Endothelial cell of umbilical vein (primary cell): Measurements from ENCODE around the gene PRPF40B. TPM values are rescaled to one million over a fixed set of nuclear protein-coding genes. Genes with fewer than 3 reads are reported as not detected.

Experiments
- BruUV-seq: library from RNA; stranded (reverse); fragments of 400-500 nt; replicated peaks from 2 replicates; lab custom pipeline; 2021; lab: Mats Ljungman, UMichigan
- CTCF ChIA-PET: fragments of 300-600, 350-600 bp; sonication (Branson Sonifier 250); formaldehyde crosslinking; loops from one replicate; lab custom pipeline; 2021; ENCODE audit warnings: antibody characterized with exemption, inconsistent platforms; lab: Charles Lee
- POLR2A ChIA-PET: fragments of 300-600, 350-600 bp; sonication (Branson Sonifier 250); formaldehyde crosslinking; loops from one replicate; lab custom pipeline; 2021; ENCODE audit warnings: antibody characterized with exemption, inconsistent platforms; lab: Charles Lee
- DNase-seq: peaks from one replicate; pipeline ENCODE4 v3.0.0-alpha.2; 2011; ENCODE audit warnings: low read depth, low spot score
- FAIRE-seq: peaks from 2 replicates; lab custom pipeline; 2011; peaks lifted over from hg19 to GRCh38; lab: Jason Lieb, UNC
- H2AFZ ChIP-seq: 2 replicates; pipeline ENCODE4 v1.6.0; 2012; ENCODE audit warnings: low read depth, low read length, control low read depth, inconsistent platforms
- H3K27ac ChIP-seq: 2 replicates; pipeline ENCODE4 v1.5.1; 2011; ENCODE audit warnings: low read depth, mild to moderate bottlenecking, control low read depth, low read length, moderate library complexity; ENCODE audit not compliant: insufficient read depth
- H3K27me3 ChIP-seq, 2 experiments: 2 replicates each; pipeline versions ENCODE4 v1.6.0 to v1.6.1; 2011; ENCODE audit warnings: low read length in 2 of 2, mixed read lengths in 1 of 2; ENCODE audit not compliant: control insufficient read depth in 2 of 2, insufficient read depth in 2 of 2
- H3K36me3 ChIP-seq, 2 experiments: 2 replicates in 1 of 2; 3 replicates in 1 of 2; pipeline ENCODE4 v1.5.1; 2011; ENCODE audit warnings: low read length in 2 of 2, mild to moderate bottlenecking in 1 of 2, moderate library complexity in 1 of 2; ENCODE audit not compliant: control insufficient read depth in 2 of 2, insufficient read depth in 2 of 2; ENCODE audit errors: extremely low read depth in 1 of 2
- H3K4me1 ChIP-seq: 3 replicates; pipeline ENCODE4 v1.5.1; 2011; ENCODE audit warnings: mild to moderate bottlenecking, low read length; ENCODE audit not compliant: control insufficient read depth, insufficient read depth; ENCODE audit errors: extremely low read depth
- H3K4me2 ChIP-seq: 2 replicates; pipeline ENCODE4 v1.6.1; 2011; ENCODE audit warnings: low read length, control low read depth, mixed read lengths; ENCODE audit not compliant: insufficient read depth
- H3K4me3 ChIP-seq, 3 experiments: fragments of 200-600 bp in 1 of 3; sonication (generic), shearing (Covaris generic) in 1 of 3; replicated peaks in 1 of 3; 2 replicates each; pipeline ENCODE4 v1.5.1; 2011 to 2016; ENCODE audit warnings: control low read depth in 3 of 3, low read length in 3 of 3, mild to moderate bottlenecking in 2 of 3, inconsistent platforms in 1 of 3, low read depth in 1 of 3, moderate library complexity in 1 of 3; ENCODE audit not compliant: insufficient read depth in 1 of 3
- H3K79me2 ChIP-seq: 2 replicates; pipeline ENCODE4 v1.6.0; 2012; ENCODE audit warnings: low read length, inconsistent platforms; ENCODE audit not compliant: control insufficient read depth, insufficient read depth
- H3K9ac ChIP-seq: replicated peaks from 2 replicates; pipeline ENCODE3; 2011; ENCODE audit warnings: low read length, control low read depth; ENCODE audit not compliant: insufficient read depth; ENCODE audit errors: extremely low read depth
- H3K9me1 ChIP-seq: replicated peaks from 3 replicates; pipeline ENCODE4 v1.6.0; 2011; ENCODE audit warnings: mild to moderate bottlenecking, low read length; ENCODE audit not compliant: control insufficient read depth, insufficient read depth; ENCODE audit errors: extremely low read depth
- H3K9me3 ChIP-seq: replicated peaks from 2 replicates; pipeline ENCODE4 v1.5.1; 2012; ENCODE audit warnings: low read length, inconsistent platforms; ENCODE audit not compliant: control insufficient read depth, insufficient read depth
- H4K20me1 ChIP-seq: replicated peaks from 2 replicates; pipeline ENCODE3; 2011; ENCODE audit warnings: mild to moderate bottlenecking, low read length; ENCODE audit not compliant: control insufficient read depth, insufficient read depth; ENCODE audit errors: extremely low read depth
- EZH2 ChIP-seq: IDR thresholded peaks from 2 replicates; pipeline ENCODE4 v1.6.1; 2012; ENCODE audit warnings: borderline replicate concordance, low read depth, mild to moderate bottlenecking, moderate library complexity, low read length, inconsistent platforms; ENCODE audit not compliant: severe bottlenecking
- FOS ChIP-seq: IDR thresholded peaks from 2 replicates; pipeline ENCODE4 v1.6.1; 2011; ENCODE audit warnings: mild to moderate bottlenecking, low read length, moderate library complexity, borderline replicate concordance; ENCODE audit not compliant: insufficient read depth
- GATA2 ChIP-seq: IDR thresholded peaks from 2 replicates; pipeline ENCODE4 v1.7.0; 2011; ENCODE audit warnings: low read depth, mild to moderate bottlenecking, moderate library complexity, mixed read lengths, low read length; ENCODE audit not compliant: insufficient read length, insufficient read depth
- JUN ChIP-seq: IDR thresholded peaks from 2 replicates; pipeline ENCODE4 v1.6.1; 2011; ENCODE audit warnings: borderline replicate concordance, low read depth; ENCODE audit not compliant: insufficient read length, insufficient read depth
- MAX ChIP-seq: IDR thresholded peaks from 2 replicates; pipeline ENCODE4 v1.6.1; 2011; ENCODE audit not compliant: insufficient read depth, insufficient read length
- MYC ChIP-seq: IDR thresholded peaks from one replicate; pipeline ENCODE4 v1.6.1; 2011; ENCODE audit warnings: mild to moderate bottlenecking, low read depth, low read length
- dilution Hi-C: fragments of 300-500 bp; cut with MboI; formaldehyde crosslinking; loops from one replicate; pipeline ENCODE4 v1.15.0; 2019; ENCODE audit warnings: low sequenced_read_pairs; ENCODE audit not compliant: extremely low pct_ligation_motif_present
- intact Hi-C: fragments of 100-400 bp; cut with micrococcal nuclease; formaldehyde crosslinking; loops from one replicate; pipeline ENCODE4 v1.10.0; 2022
- polyA plus RNA-seq, 4 experiments: library from polyadenylated mRNA; depleted of rRNA in 3 of 4; stranded (reverse) in 3 of 4; unstranded in 1 of 4; fragments of >200 nt; gene quantifications; 2 replicates each; pipeline versions ENCODE4 v1.2.1 to v1.2.3, GENCODE V29; 2011 to 2012; ENCODE audit warnings: missing spikeins in 1 of 4
- total RNA-seq: library from RNA; stranded (reverse); gene quantifications from 2 replicates; pipeline ENCODE4 v1.2.3, GENCODE V29; 2021

Gene PRPF40B
- total and polyA plus RNA-seq, 2 donors (not counting 3 experiments of a cell fraction or from before 2014, with no cell fraction given), result 5.4 to 9.9 TPM

DNA sequence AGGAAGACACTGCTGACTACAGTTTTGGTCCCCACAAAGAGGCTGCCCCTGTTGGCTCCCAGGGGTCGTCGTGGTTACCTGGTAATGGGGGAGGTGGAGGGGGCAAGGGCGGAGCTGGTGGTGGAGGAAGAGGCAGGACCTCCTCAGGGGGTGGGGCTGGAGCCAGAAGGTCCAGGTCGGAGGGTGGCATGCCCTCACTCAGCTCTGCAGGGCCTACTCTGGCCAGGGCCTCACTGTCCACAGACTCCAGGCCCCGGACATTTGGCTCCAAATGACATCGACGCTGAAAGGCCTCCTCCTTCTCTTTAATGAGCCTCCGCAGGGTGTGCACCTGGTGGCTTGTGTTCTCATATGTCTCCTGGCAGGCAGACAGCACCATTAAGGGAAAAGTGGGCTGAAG is 28.5 kb downstream of the PRPF40B start:
- Histone ChIP-seq H3K27me3 (no peaks in the 10 kb centered on the region), H3K9me3 (no peaks in the 10 kb centered on the region), H2AFZ (no peak overlapping the region), H3K79me2 (no peaks in the 10 kb centered on the region), H3K4me1 (peaks cover 42% of the 10 kb centered on the region), H3K4me2 (no peak overlapping the region), H3K27ac (no peak overlapping the region), H4K20me1 (no peaks in the 10 kb centered on the region), H3K4me3 (no peak overlapping the region), H3K36me3 (peaks cover 35 to 58% of the 10 kb centered on the region in 2 experiments), H3K9me1 (no peaks in the 10 kb centered on the region), H3K9ac (no peak overlapping the region)
- dilution Hi-C loops, result no loop called here
- DNase-seq (no peak), FAIRE-seq (no peak)
- TF ChIP-seq JUN, result no peak
- TF ChIP-seq FOS, result no peak
- BruUV-seq, result no TSS peak
- intact Hi-C loops, result no loop called here
- POLR2A ChIA-PET, result interaction anchor here (1.2 kb wide), 1 partner anchor 11 kb away, joined by 3 read pairs; no protein-coding TSS in a partner anchor
- CTCF ChIA-PET, result no interaction called here

DNA sequence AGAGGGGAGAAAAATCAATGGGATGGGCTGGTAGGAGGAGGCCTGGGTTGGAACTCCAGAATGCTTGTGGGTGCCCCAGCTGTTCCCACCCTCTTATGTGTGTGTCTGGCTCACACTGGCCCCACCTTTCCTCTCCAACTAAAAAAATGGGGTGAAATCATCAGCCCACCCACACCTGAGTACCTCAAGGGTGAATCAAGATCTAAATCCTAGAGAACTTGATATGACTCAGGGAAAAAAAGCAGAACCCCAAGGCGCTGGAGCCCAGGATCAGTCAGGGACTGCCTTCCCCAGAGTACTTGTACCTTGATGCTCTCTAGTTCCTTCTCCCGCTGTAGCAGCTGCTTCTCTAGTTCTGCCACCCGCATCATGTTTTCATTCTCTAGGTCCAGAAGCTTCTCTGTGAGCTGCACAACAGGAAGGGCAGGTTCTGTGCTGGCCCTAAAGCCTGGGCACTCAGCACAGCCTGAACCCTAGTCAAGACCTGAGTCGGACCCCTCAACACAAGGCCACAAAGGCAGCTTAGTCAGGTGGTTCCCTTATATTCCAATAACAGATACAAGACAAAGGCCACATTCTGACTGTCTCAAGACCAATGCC is 29.7 kb downstream of the PRPF40B start:
- Histone ChIP-seq H3K27me3 (no peaks in the 10 kb centered on the region), H3K9ac (no peak overlapping the region), H3K27ac (no peak overlapping the region), H3K4me3 (no peak overlapping the region), H3K4me2 (no peak overlapping the region), H3K9me1 (no peaks in the 10 kb centered on the region), H3K79me2 (no peaks in the 10 kb centered on the region), H3K9me3 (no peaks in the 10 kb centered on the region), H3K36me3 (peaks cover 36 to 69% of the 10 kb centered on the region in 2 experiments), H2AFZ (no peak overlapping the region), H4K20me1 (no peaks in the 10 kb centered on the region), H3K4me1 (peaks cover 30% of the 10 kb centered on the region)
- DNase-seq (no peak), FAIRE-seq (no peak)
- POLR2A ChIA-PET, result no interaction called here
- BruUV-seq, result no TSS peak
- CTCF ChIA-PET, result interaction anchor here (2.1 kb wide), 1 partner anchor 15 kb away, joined by 9 read pairs; no protein-coding TSS in a partner anchor
- TF ChIP-seq MAX (no peak), MYC (no peak), FOS (no peak), GATA2 (no peak), EZH2 (no peak)
- intact Hi-C loops, result no loop called here
- dilution Hi-C loops, result no loop called here
